GM18861 (cell line): ENCODE results near the gene TRAF6.

ENCODE experiments used
- ATAC-seq: cut with Tn5 transposase; IDR thresholded peaks from one replicate; pipeline ENCODE4 v1.9.1; 2021; ENCODE audit not compliant: unreplicated experiment

Gene TRAF6

DNA sequence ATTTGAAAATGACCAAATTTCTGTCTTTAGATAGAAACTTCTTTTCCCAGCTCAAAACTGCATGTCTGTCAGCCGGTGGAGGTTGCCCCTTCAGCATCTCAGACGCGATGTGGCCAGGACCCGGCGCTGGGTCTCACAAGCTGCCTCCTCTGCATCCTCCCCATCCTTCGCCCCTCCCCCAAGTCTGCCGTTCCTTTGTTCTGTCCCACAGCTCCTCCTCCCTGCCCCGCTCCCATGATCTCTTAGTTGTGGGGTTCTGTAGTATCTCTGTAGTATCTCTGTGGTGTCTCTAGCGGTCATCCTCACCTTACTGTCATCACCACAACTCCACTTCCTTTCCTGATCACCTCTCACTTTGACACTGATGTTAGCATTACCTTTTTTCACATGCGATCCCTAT is 49.9 kb downstream of the TRAF6 start:
- no peak for ATAC-seq

GRCh38 chr11:36459046-36459445 is 51.0 kb downstream of the TRAF6 start:
- no peak for ATAC-seq

DNA sequence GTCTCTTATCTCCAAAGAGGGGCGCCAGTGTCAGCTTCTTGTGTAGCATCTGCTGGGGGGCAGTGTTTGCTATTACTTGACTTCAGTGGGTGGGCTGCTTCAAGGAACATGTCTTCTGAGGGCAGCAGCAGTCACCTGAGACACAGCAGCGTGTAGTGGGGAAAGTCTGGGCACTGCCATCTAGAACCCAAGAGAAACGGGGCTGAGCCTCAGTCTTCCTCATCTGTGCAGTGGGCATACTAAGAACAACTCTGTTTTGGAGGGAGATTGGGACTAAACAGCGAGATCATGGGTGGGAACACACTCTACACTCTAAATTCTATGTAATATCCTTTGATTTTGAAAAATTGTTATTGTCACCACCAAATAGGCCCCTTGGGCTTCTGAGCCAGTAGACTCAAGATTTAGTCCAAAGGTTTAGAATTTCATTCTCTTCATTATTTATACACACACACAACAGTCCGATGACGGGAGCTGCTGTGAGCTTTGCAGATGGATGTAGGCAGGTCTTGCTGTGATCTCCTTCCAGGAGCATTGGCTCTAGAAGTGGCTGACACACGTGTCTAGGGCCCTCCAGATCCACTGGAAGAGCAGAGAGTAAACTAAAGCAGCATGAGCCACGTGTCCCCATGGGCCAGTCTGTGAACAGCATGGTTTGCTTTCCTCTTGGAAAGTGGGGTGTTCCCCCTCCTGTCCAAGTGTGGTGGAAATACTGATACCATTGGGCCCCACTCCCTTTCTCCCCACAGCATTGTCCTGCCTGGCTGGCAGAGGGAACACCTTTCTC is 51.8 kb downstream of the TRAF6 start:
- no peak for ATAC-seq

DNA sequence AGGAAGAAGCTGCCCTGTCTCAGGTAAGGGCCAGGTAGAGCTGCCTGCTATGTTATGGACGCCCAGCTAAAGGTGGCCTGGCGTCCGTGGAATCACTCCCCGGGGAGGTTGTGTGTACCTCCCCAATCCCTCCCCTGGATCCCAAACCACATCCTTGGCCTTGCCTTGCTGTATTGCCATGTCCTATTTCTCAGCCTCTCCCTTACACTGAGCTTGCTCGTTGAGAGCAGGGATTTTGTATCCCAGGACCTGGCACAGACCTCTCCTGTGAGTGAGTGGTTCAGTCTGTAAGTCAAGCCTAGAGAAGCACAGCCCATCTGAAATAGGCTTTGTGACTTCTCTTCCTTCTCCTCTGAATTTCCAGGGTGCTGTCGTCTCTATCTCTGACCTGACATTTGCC is 53.9 kb downstream of the TRAF6 start:
- ATAC-seq = no peak

GRCh38 chr11:36455658-36456111 is 54.4 kb downstream of the TRAF6 start:
- no peak for ATAC-seq

GRCh38 chr11:36454941-36455631 is 55.0 kb downstream of the TRAF6 start:
- no peak for ATAC-seq

- ATAC-seq = no peak
Observed at GRCh38 chr11:36454551-36454940, 55.5 kb downstream of the TRAF6 start.

GRCh38 chr11:36453678-36454077 is 56.4 kb downstream of the TRAF6 start:
- ATAC-seq = no peak

DNA sequence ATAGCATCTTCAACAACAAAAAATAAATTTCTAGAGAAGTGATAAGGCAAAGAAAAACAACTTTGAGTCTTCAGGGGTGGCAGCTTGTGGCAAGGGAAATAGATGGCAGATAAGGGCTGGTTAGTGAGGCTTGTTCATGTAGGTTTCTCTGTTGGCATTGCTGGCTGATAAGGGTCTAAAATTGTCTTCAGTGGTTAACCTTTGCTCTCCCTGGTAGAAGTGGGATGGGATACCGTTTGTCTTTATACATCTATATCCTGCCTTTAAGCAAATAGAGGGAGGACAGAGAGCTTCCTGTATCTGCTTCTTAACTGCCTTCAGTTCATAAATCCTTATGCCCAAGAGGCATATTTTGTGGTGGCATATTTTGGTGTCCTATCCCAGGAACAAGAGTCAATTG is 57.1 kb downstream of the TRAF6 start:
- no peak for ATAC-seq

- ATAC-seq = no peak
Observed at GRCh38 chr11:36452236-36452940, 57.7 kb downstream of the TRAF6 start.

GRCh38 chr11:36451681-36452080 is 58.4 kb downstream of the TRAF6 start:
- ATAC-seq = no peak

DNA sequence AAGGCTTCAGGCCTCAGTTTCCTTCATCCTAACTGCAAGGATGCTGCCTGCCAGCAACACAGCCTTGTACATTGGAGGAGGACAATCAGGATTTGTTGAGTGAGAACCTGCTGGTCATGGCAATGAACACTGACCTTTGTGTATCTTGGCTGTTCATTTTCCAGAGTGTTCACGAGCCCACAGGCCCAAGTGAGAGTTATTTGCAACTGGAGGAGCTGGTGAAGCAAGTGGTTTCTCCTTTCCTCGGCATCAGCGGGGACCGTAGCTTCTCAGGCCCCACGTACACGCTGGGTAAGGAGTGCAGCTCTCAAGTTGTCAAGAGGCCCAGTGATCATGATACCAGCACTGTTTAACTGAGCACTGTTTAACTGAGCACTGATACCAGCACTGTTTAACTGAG is 59.0 kb downstream of the TRAF6 start:
- no peak for ATAC-seq

DNA sequence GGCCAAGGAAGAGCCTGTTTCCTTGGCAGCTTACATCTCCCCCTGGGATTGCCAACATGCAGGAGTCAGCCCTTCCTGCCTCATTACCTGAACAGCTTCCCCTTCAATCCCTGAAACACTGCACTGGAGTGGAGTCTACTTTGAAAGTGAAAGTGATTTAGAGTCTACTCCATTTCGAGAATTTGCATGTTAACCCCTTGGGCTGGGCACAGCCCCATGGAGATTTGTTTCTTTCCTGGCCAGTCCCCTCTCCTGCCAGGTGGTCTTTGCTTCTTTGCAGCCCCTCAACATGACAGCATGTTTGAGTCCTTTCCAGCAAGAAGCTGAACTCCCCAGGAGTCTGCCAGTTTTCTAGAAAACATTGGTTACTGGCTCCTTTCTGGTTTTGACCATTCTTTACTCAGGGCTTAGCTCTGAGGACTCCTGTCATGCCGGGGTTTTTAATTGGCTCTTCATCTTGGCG is 59.9 kb downstream of the TRAF6 start:
- ATAC-seq = no peak

- no peak for ATAC-seq
Observed at GRCh38 chr11:36449561-36450096, 60.4 kb downstream of the TRAF6 start.

DNA sequence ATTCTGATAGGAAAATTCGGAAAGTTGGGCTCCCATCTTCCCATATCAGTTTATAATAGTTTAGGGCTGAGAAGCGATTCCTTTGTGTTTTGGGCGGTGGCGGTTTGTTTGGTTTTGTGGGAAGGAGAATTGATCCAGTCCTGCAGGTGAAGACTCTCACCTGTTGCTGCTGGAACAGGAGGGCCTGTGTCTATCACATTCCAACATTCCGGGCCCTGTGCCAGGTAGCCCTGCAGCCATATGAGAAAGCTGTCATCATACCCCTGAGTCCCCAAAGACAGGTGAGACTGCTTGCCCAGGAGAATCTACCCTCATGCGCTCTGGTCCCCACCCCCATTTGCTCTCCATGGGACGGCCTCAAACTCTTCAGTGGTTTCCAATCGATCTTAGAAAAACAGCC is 62.1 kb downstream of the TRAF6 start:
- ATAC-seq = no peak

GRCh38 chr11:36447514-36447913 is 62.6 kb downstream of the TRAF6 start:
- no peak for ATAC-seq

DNA sequence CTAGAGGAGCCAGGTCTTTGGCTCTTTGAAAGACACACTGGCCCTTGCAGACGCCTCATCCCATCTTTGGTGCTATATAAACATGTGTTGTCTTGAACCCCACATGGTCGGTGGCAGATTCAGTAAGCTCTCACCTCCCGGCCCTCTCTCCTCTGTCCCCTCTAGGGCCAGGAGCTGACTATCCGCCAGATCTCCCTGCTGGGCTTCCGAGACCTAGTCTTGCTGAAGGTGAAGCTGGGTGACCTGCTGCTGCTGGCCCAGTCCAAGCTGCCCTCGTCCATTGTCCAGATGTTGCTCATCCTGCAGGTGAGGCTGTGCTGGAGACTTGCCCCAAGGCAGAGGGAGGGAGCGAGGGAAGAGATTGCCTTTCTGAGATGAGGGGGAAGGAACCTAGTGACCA is 63.9 kb downstream of the TRAF6 start:
- no peak for ATAC-seq

- ATAC-seq = no peak
Observed at GRCh38 chr11:36443661-36444060, 66.4 kb downstream of the TRAF6 start.

DNA sequence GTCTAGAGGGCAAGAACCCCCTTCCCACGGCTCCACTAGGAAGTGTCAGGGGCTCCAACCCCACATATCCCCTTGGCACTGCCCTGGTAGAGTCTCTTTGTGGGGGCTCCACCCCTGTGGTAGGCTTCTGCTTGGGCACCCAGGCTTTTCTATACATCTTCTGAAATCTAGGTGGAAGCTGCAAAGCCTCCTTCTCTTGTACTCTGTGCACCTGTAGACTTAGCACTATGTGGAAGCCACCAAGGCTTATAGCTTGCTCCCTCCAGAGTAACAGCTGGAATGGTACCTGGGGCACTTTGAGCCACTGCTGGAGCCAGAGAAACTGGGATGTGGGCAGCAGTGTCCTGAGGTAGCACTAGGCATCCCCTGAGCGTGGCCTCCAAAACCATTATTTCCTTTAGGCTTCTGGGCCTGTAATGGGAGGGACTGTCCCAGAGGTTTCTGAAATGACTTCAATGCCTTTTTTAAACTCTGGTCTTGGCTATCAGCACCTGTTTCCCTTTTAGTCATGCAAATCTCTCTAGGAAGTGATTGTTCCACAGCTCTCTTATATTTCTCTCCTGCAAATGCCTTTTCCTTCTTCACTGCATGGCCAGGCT is 68.4 kb downstream of the TRAF6 start:
- ATAC-seq = peak; percentile 95

DNA sequence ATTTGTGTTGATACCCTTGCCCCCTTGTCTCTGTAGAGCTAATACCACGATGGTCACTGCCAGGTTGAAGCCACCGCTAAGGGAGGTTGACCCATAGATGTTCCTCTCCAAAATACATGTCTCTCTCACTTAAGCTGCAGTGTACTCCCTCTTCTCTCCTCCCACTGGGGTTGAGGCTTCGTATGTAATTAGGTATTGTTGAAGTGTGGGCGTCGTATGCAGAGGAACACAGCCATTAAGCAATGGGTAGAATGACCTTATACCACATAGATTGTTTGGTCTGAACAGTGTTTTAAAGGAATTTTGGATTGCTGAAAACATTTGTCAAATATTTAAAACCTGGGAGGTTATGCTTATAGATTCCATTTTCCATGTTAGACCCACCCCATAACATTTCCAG is 71.9 kb downstream of the TRAF6 start:
- no peak for ATAC-seq

GRCh38 chr11:36437413-36437812 is 72.7 kb downstream of the TRAF6 start:
- no peak for ATAC-seq
